Endodermal cell (in vitro differentiated cells): ENCODE measurements around the gene SDHB. TPM values are rescaled to one million over a fixed set of nuclear protein-coding genes. Genes with fewer than 3 reads are reported as not detected.

Source experiments
- DNase-seq: peaks from one replicate; pipeline ENCODE4 v3.0.0-alpha.2; 2017
- H3K27ac ChIP-seq: 2 replicates; pipeline ENCODE4 v1.5.1; 2013; ENCODE audit warnings: mild to moderate bottlenecking, low read depth, low read length, moderate library complexity
- H3K27me3 ChIP-seq: 2 replicates; pipeline ENCODE4 v1.6.1; 2013; ENCODE audit warnings: mild to moderate bottlenecking, low read length, moderate library complexity; ENCODE audit not compliant: insufficient read depth, control insufficient read depth, poor library complexity, severe bottlenecking
- H3K36me3 ChIP-seq: 2 replicates; pipeline ENCODE4 v1.7.0; 2013; ENCODE audit warnings: mild to moderate bottlenecking, low read length, moderate library complexity; ENCODE audit not compliant: control insufficient read depth, insufficient read depth
- H3K4me1 ChIP-seq: one replicate; pipeline ENCODE4 v1.7.0; 2013; ENCODE audit warnings: low read length; ENCODE audit not compliant: control insufficient read depth, insufficient read depth
- H3K4me3 ChIP-seq: 2 replicates; pipeline ENCODE4 v1.5.1; 2013; ENCODE audit warnings: mild to moderate bottlenecking, low read length, moderate library complexity
- H3K9ac ChIP-seq: 2 replicates; pipeline ENCODE4 v1.6.1; 2013; ENCODE audit warnings: mild to moderate bottlenecking, low read length, moderate library complexity; ENCODE audit not compliant: poor library complexity, severe bottlenecking; ENCODE audit errors: extremely low read depth
- H3K9me3 ChIP-seq: 2 replicates; pipeline ENCODE4 v1.6.1; 2013; ENCODE audit warnings: mild to moderate bottlenecking, low read length, moderate library complexity; ENCODE audit not compliant: control insufficient read depth
- H3K27ac Mint-ChIP-seq: 2 replicates; pipeline ENCODE4 v1.8.0; 2020; ENCODE audit warnings: mixed read lengths
- H3K27me3 Mint-ChIP-seq: 2 replicates; pipeline ENCODE4 v1.8.0; 2021; ENCODE audit warnings: mild to moderate bottlenecking, mixed read lengths; ENCODE audit not compliant: insufficient read depth
- H3K36me3 Mint-ChIP-seq: 2 replicates; pipeline ENCODE4 v1.8.0; 2020; ENCODE audit warnings: low read depth, mixed read lengths
- H3K4me1 Mint-ChIP-seq: 2 replicates; pipeline ENCODE4 v1.8.0; 2020; ENCODE audit warnings: mixed read lengths
- H3K4me3 Mint-ChIP-seq: 2 replicates; pipeline ENCODE4 v1.8.0; 2020; ENCODE audit warnings: mild to moderate bottlenecking, moderate library complexity, mixed read lengths
- H3K9me3 Mint-ChIP-seq: 2 replicates; pipeline ENCODE4 v1.8.0; 2020; ENCODE audit warnings: mild to moderate bottlenecking, mixed read lengths
- CTCF ChIP-seq: fragments of 200-600 bp; sonication (generic); conservative IDR thresholded peaks from 2 replicates; pipeline ENCODE4 v1.5.0; 2021; ENCODE audit warnings: antibody characterized with exemption, mild to moderate bottlenecking
- WGBS, 2 experiments: methylation state at CpG; one replicate each; pipeline versions ENCODE4 v1.1.5 to v1.1.7; 2013; ENCODE audit warnings: missing lambda C conversion rate in 2 of 2, mixed read lengths in 1 of 2; ENCODE audit not compliant: insufficient coverage in 1 of 2, insufficient read length in 1 of 2; 5-methylcytosine and 5-hydroxymethylcytosine counted together
- total RNA-seq, 2 donors: library from RNA; stranded (reverse); fragmentation: NEBNext Ultra II Directional in 1 of 2; extraction: Animal tissue kit (Norgen Biotek cat#: 25700) in 1 of 2; gene quantifications; 2 replicates in 1 of 2; 3 replicates in 1 of 2; pipeline ENCODE4 v1.2.1, GENCODE V29; 2021

Gene SDHB
- total RNA-seq, 2 donors from 2014 or later: 68.5 to 75.2 TPM

GRCh38 chr1:17068789-17069188 lies 15.0 kb upstream of the SDHB start:
- H3K27me3 Mint-ChIP-seq: no peaks in the 10 kb centered on the region
- H3K4me3 ChIP-seq: no peak overlapping the region
- no peak overlapping the region for H3K27ac Mint-ChIP-seq
- no peaks in the 10 kb centered on the region for H3K27me3 ChIP-seq
- H3K9me3 ChIP-seq: peaks cover 15% of the 10 kb centered on the region
- 76 to 98% methylated on average over 6 to 12 of the region's 12 CpGs for WGBS, 2 experiments
- no peaks in the 10 kb centered on the region for H3K4me1 ChIP-seq
- H3K36me3 Mint-ChIP-seq: no peaks in the 10 kb centered on the region
- H3K36me3 ChIP-seq: no peaks in the 10 kb centered on the region
- H3K9me3 Mint-ChIP-seq: peaks cover 19% of the 10 kb centered on the region
- no peak overlapping the region for H3K4me3 Mint-ChIP-seq
- no peak for DNase-seq
- peaks cover 5% of the 10 kb centered on the region for H3K4me1 Mint-ChIP-seq
- TF ChIP-seq CTCF: no peak
- no peak overlapping the region for H3K9ac ChIP-seq
- H3K27ac ChIP-seq: no peak overlapping the region

GRCh38 chr1:17067465-17068240 lies 13.8 kb upstream of the SDHB start:
- H3K9ac ChIP-seq: no peak overlapping the region
- no peak overlapping the region for H3K27ac ChIP-seq
- Mint-ChIP-seq H3K27ac (peak overlapping the region; percentile 2), H3K27me3 (no peaks in the 10 kb centered on the region), H3K4me3 (no peak overlapping the region), H3K4me1 (peaks cover 13% of the 10 kb centered on the region), H3K36me3 (no peaks in the 10 kb centered on the region), H3K9me3 (peaks cover 19% of the 10 kb centered on the region)
- H3K27me3 ChIP-seq: no peaks in the 10 kb centered on the region
- no peak overlapping the region for H3K4me3 ChIP-seq
- WGBS, 2 experiments: 76 to 81% methylated on average over 5 to 9 of the region's 10 CpGs
- H3K9me3 ChIP-seq: peaks cover 15% of the 10 kb centered on the region
- no peak for TF ChIP-seq CTCF
- peaks cover 5% of the 10 kb centered on the region for H3K4me1 ChIP-seq
- DNase-seq: no peak
- H3K36me3 ChIP-seq: no peaks in the 10 kb centered on the region

- Histone ChIP-seq H3K27ac (no peak overlapping the region), H3K36me3 (no peaks in the 10 kb centered on the region), H3K27me3 (no peaks in the 10 kb centered on the region), H3K9me3 (peaks cover 15% of the 10 kb centered on the region), H3K4me1 (peaks cover 7% of the 10 kb centered on the region), H3K9ac (no peak overlapping the region), H3K4me3 (no peak overlapping the region)
- no peak for DNase-seq
- Mint-ChIP-seq H3K27me3 (no peaks in the 10 kb centered on the region), H3K4me1 (peaks cover 16% of the 10 kb centered on the region), H3K4me3 (no peak overlapping the region), H3K36me3 (no peaks in the 10 kb centered on the region), H3K9me3 (peaks cover 19% of the 10 kb centered on the region), H3K27ac (no peak overlapping the region)
- no peak for TF ChIP-seq CTCF
- 80 to 93% methylated on average over 1 to 3 of the region's 3 CpGs for WGBS, 2 experiments
Observed at GRCh38 chr1:17067069-17067426, 13.2 kb upstream of the SDHB start.
